Left lung (tissue), 10 donors: ENCODE results near the gene DUXB. TPM values are rescaled to one million over a fixed set of nuclear protein-coding genes. Genes with fewer than 3 reads are reported as not detected.

Experiments used
- ATAC-seq: fragments of 200-7000 bp; cut with Tn5 transposase; one replicate; pipeline ENCODE4 v1.9.1; 2020; ENCODE audit warnings: moderate library complexity
- DNase-seq, 4 donors: peaks; one replicate each; pipeline ENCODE4 v3.0.0-alpha.2; 2013 to 2020
- H3K27ac ChIP-seq, 2 donors: fragments of 200-600 bp; sonication (generic) in 1 of 2; one replicate each; pipeline versions ENCODE4 v1.5.0 to v1.8.0; 2020 to 2021
- H3K27me3 ChIP-seq, 2 donors: fragments of 200-600 bp; sonication (generic) in 1 of 2; one replicate each; pipeline versions ENCODE4 v1.5.0 to v1.8.0; 2020 to 2021
- H3K36me3 ChIP-seq, 2 donors: fragments of 200-600 bp; sonication (generic) in 1 of 2; one replicate each; pipeline versions ENCODE4 v1.5.0 to v1.8.0; 2020 to 2021
- H3K4me1 ChIP-seq, 2 donors: fragments of 200-600 bp; one replicate each; pipeline ENCODE4 v1.8.0; 2021
- H3K4me3 ChIP-seq, 2 donors: fragments of 200-600 bp; sonication (generic) in 1 of 2; one replicate each; pipeline versions ENCODE4 v1.5.0 to v1.8.0; 2020 to 2021; ENCODE audit warnings: mild to moderate bottlenecking in 1 of 2
- H3K9me3 ChIP-seq, 2 donors: fragments of 200-600 bp; sonication (generic) in 1 of 2; one replicate each; pipeline versions ENCODE4 v1.5.0 to v1.8.0; 2020 to 2021
- intact Hi-C, 2 donors: fragments of 100-400 bp; cut with DNase I; formaldehyde crosslinking; loops; one replicate each; pipeline versions ENCODE4 v1.11.2 to v1.14.2; 2022
- polyA plus RNA-seq, 6 donors: library from polyadenylated mRNA; unstranded; fragments of 120-200 nt; gene quantifications; one replicate each; pipeline ENCODE4 v1.2.1, GENCODE V29; 2013; ENCODE audit not compliant: insufficient read length in 6 of 6
- total RNA-seq, 2 donors: library from RNA; stranded (reverse); fragmentation: NEBNext Ultra II Directional; extraction: Animal tissue kit (Norgen Biotek cat#: 25700); gene quantifications; one replicate each; pipeline ENCODE4 v1.2.1, GENCODE V29; 2021
- TF ChIP-seq, protein P1 (sequence below), 2 donors: fragments of 200-600 bp; sonication (generic) in 1 of 2; IDR thresholded peaks; one replicate each; pipeline versions ENCODE4 v1.5.0 to v1.8.0; 2021; ENCODE audit warnings: antibody characterized with exemption in 2 of 2
- donor health status: DM: no; HTN: yes; CAD: no.
- donor health status: DM: no; HTN: no; CAD: no.

The DUXB gene
- total and polyA plus RNA-seq, 8 donors: 0.15 to 0.42 (median 0.16) TPM; not detected in 4

DNA sequence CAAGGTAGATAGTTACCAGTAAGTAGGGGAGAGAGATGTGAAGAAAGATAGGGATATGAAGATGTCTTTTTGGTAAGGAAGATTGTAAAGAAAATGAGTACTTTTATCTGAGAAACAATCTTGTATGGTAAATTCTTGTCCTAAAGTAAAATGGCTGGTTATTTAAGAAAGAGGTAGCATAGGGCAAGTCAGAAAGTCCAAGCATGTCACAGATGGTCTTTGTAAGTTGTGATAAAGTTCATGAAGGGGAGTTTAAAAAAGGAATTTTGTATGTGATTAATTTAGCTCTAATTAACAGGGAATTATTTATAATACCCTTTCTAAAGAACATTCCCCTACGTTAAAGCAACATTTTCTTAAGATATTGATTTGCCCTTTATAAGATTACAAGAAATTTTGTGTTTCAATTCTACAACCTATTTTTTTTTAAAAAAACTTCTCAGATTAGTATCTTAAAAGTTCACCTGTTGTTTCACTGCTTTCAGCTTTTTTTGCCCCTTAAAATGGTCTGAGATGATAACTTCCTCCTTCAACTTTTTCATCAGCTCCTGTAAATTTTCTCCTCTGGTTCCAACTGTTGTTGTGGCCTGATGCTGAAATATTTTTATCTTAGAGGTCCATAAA lies 41.3 kb upstream of the DUXB start:
- intact Hi-C loops: no loop called here
- no peak for DNase-seq
- Histone ChIP-seq H3K4me3 (no peak overlapping the region), H3K27me3 (no peaks in the 10 kb centered on the region), H3K27ac (no peak overlapping the region), H3K36me3 (no peaks in the 10 kb centered on the region), H3K4me1 (no peaks in the 10 kb centered on the region), H3K9me3 (peaks cover 5 to 27% of the 10 kb centered on the region in 2 donors)
- TF ChIP-seq, protein P1, sequence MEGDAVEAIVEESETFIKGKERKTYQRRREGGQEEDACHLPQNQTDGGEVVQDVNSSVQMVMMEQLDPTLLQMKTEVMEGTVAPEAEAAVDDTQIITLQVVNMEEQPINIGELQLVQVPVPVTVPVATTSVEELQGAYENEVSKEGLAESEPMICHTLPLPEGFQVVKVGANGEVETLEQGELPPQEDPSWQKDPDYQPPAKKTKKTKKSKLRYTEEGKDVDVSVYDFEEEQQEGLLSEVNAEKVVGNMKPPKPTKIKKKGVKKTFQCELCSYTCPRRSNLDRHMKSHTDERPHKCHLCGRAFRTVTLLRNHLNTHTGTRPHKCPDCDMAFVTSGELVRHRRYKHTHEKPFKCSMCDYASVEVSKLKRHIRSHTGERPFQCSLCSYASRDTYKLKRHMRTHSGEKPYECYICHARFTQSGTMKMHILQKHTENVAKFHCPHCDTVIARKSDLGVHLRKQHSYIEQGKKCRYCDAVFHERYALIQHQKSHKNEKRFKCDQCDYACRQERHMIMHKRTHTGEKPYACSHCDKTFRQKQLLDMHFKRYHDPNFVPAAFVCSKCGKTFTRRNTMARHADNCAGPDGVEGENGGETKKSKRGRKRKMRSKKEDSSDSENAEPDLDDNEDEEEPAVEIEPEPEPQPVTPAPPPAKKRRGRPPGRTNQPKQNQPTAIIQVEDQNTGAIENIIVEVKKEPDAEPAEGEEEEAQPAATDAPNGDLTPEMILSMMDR (IDR thresholded peaks at IDR 0.05): no peak
- no peak for ATAC-seq

DNA sequence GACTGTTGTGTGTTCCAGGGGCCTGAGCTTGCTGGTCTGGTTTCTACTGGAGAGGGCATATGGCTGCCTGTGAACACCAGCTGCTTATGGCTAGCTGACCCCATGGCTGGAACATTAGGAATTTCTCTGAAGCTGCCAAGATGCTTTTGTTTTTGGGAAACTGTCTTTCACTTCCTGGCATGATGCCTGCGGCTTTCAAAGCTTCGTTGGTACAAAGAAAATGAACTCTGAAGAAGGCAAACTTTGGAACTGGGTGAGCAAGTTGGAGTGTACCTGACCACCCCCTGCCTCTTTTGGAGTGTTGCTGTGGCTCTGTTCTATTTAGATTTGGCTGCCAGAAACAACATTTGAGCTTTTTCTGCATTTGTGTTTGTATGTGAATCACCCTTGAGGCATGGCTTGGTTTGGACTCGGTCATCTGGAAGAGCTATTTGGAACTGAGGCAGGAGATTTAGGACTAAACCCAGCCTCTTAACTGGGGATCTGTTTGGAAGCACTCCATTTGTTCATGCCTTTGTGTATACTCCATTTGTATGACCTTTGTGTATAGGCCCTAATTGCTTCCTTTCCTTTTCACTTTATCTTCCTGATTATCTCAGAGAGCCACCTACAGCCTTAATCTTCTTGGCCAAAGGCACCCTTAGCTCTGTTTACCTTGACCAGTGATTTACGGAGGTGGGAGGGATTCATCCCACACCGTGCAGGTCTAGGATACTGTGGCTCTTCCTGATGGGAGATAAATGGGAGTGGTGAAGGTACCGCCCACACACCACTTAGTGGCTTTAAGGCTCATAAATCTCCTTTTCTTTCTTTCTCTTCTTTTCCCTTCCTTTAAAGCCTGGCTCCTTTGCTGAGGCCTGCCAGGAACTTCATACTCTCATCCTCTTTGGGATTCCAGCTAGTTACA lies 32.3 kb upstream of the DUXB start:
- TF ChIP-seq, protein P1 (IDR thresholded peaks at IDR 0.05): no peak

DNA sequence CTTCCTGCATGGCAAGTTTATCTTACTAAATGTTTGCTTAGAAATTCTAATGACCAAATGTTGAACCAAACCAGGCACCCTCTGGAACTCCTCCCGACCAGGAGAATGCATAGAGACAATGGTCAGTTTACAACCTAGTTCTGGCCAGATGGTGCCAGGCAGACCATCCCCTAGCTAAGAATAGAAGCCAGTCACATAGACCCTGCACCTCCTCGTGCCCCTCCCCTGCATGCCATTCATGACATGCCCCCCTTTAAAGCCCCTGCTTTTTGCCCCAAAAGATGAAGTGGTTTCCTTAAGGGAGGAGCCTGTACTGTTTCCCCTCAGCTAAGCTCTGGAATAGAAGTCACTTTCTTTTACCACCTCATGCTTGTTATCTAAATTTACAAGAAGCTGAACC lies 31.6 kb upstream of the DUXB start:
- ATAC-seq (no peak), DNase-seq (no peak)
- Histone ChIP-seq H3K4me3 (no peak overlapping the region), H3K4me1 (peaks cover 0 to 5% of the 10 kb centered on the region in 2 donors), H3K27ac (peak overlapping the region in 1 of 2 donors; percentile 47), H3K27me3 (no peaks in the 10 kb centered on the region), H3K36me3 (no peaks in the 10 kb centered on the region), H3K9me3 (no peaks in the 10 kb centered on the region)
- TF ChIP-seq, protein P1 (IDR thresholded peaks at IDR 0.05): no peak
- intact Hi-C loops: no loop called here

More for the DNA sequence above, 32.3 kb upstream of the DUXB start:
- ATAC-seq (peak; percentile 71), DNase-seq (peak in 2 of 4 donors; percentile 34 to 52)
- Histone ChIP-seq H3K36me3 (no peaks in the 10 kb centered on the region), H3K27me3 (no peaks in the 10 kb centered on the region), H3K9me3 (no peaks in the 10 kb centered on the region), H3K4me1 (peaks cover 0 to 5% of the 10 kb centered on the region in 2 donors), H3K4me3 (no peak overlapping the region), H3K27ac (peak overlapping the region; percentile 41 to 47)
- intact Hi-C loops: no loop called here

DNA sequence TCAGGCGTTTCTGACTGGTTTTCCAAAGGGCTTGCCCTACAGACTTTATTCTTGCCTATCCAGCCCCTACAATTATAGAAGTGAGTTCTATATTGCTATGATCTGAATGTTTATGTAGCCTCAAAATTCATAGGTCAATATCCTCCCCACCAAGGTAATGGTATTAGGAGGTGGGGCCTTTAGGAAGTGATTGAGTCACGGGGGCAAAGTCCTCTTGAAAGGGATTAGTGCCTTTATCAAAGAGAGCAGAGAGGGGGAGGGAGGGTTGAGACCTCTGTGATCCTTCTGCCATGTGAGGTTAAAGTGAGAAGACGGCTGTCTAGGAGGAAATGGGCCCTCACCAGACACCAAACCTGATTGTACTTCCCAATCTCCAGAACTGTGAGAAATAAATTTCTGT lies 26.0 kb upstream of the DUXB start:
- Histone ChIP-seq H3K36me3 (no peaks in the 10 kb centered on the region), H3K9me3 (peaks cover 0 to 2% of the 10 kb centered on the region in 2 donors), H3K4me1 (no peaks in the 10 kb centered on the region), H3K4me3 (no peak overlapping the region), H3K27me3 (no peaks in the 10 kb centered on the region), H3K27ac (no peak overlapping the region)
- TF ChIP-seq, protein P1 (IDR thresholded peaks at IDR 0.05): no peak
- intact Hi-C loops: no loop called here
- ATAC-seq: no peak
- no peak for DNase-seq

DNA sequence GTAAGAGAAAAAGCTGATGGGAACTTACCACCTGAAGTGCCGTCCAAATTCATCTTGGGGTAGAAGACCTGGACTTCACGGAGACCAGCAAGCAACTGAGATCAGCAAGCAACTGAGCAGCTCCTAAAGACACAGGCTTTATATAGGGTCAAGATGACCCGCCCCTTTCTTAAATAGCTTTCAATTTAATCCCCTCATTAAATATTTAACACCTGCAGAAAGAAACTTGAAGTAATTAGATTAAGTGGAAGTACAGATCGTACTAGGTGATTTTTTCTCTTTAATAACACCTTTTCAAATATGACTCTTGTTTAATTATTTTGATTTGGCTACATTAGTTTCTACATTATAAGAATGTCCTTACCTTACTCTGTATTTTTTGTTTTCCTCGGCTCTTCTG lies 25.1 kb upstream of the DUXB start, which contains the start of gene CPHXL:
Gene CPHXL (minus strand): TSS at position 101 of the 400 bp plus-strand sequence. CDS start 48 bp downstream, at position 53.
- intact Hi-C loops: no loop called here
- Histone ChIP-seq H3K9me3 (peaks cover 0 to 2% of the 10 kb centered on the region in 2 donors), H3K4me3 (no peak within 1 kb of the TSS), H3K36me3 (no peaks in the 10 kb centered on the region), H3K4me1 (no peaks in the 10 kb centered on the region), H3K27ac (no peak within 1 kb of the TSS), H3K27me3 (no peaks in the 10 kb centered on the region)
- TF ChIP-seq, protein P1 (IDR thresholded peaks at IDR 0.05): no peak
- ATAC-seq (no peak), DNase-seq (no peak)
